Measurements from ENCODE around the gene MOB1A.
"Not testable (repeated sequence)": the region's sequence is repeated elsewhere in the genome, so short reads cannot be mapped to it uniquely, and the experiment has no call there.

Gene MOB1A

DNA sequence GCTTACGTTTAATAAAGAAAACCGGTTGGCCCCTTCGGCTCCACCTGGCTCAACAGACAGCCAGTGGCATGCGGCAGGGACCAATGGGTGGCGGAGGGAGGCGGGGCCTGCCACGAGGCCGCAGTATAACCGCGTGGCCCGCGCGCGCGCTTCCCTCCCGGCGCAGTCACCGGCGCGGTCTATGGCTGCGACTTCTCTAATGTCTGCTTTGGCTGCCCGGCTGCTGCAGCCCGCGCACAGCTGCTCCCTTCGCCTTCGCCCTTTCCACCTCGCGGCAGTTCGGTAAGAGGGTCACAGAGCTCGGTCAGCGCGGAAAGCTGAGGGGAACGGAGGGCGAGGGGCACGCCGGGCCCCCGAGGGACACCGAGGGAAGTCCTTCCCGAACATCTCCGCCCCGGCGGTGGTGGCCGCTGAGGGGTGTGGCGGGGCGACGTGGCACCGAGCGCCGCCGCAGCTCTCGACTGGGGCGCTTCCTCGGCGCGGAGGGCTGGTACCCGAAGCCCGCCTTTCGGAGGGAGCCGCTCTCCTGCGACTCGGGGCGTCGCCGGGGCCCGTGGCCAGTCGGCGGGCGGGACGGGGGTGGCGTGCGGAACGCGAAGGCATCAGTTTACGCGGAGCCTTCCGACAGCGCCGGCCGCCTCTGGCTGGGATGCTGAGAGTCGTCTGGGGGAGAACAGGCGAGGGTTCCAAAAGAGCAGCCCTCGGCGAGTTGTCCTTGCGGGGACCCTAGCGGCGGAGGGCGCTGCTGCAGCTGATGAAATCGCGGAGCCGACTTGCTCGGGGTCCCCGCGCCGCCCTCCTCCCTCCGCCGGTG lies 20.0 kb upstream of the MOB1A start, which contains the start of gene MTHFD2:
Gene MTHFD2, plus strand, starts transcription at position 155 of the 814 bp plus-strand sequence. Its CDS starts 27 bp downstream, at position 182.
- peak; percentile 94 for DNase-seq (ENCODE audit: low spot score)

GRCh38 chr2:74198023-74198460 lies 19.4 kb upstream of the MOB1A start:
- DNase-seq (ENCODE audit: low spot score): peak; percentile 49

DNA sequence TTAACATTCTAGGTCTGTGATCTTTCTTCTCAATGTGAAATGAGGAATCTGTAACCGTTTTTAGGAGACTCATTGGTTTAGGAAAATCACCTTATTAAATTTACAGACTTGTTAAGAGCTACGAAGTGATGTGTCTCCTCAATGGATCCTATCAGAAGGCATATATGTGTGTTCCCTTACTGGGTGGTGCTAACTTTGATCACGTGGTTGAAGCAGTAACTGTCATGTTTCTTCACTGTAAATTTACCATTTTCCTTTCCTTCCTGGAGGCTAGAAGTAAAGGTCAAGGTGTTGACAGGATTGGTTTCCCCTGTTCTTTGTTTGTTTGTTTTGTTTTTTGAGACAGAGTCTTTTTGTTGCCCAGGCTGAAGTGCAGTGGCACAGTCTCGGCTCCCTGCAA lies 18.4 kb upstream of the MOB1A start:
- no peak for DNase-seq (ENCODE audit: low spot score)

DNA sequence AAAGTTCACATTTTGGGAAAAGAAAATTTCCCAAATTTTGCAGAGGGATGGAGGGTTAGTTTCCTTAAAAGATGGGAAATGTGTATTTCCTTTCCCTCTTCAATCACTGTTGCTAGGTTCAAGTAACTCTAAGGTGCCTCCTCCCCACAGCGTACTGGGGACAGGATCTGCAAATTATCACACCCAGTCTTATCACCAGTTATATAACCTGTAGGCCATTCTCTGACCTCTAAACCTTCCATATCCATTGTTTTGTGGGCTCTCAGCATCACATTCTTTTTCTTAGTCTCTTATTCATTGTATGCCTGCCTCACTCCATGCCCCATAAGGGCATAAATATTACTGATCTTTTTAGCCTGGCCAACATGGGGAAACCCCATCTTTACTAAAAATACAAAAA lies 16.1 kb upstream of the MOB1A start:
- DNase-seq (ENCODE audit: low spot score): no peak

GRCh38 chr2:74191596-74192380 lies 13.1 kb upstream of the MOB1A start:
- DNase-seq (ENCODE audit: low spot score): no peak

DNA sequence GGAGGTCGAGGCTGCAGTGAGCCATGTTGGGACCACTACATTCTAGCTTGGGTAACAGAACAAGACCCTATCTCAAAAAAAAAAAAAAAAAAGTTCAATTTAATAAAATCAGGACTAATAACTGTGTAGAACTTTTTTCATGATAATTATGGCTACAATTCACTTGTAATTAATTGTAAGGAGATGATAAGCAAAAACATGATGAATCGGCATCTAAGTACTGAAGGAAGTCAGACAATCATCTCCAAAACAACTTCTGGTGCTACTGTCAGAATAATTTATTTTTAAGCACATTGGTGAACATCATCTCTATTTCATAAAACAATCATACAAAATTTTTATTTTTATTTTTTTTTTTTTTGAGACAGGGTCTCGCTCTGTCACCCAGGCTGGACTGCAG lies 10.0 kb upstream of the MOB1A start:
- no peak for DNase-seq (ENCODE audit: low spot score)

DNA sequence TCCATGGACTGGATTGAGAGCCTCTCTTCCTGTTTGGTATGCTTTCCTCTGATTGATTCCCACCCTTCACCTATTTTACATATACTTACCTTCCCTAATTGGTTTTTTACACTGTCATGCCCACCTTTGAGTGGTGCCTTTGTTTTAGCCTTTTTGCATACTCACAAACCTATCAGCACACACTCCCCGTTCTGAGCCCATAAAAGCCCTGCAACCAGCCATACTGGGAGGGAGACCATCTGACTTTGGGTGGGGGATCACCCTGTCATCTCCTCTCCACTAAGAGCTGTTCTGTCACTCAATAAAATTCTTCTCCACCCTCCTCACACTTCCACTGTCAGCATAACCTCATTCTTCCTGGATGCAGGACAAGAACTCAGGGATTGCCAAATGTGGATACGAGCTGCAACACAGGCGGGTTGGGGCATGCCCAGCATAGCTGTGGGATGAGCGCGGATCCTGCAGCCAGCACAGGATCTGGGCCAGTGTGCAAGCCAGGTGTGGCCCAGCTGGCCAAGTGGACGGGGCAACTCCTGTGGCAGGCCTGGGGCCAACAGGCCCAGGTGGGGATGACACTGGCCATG lies 9.4 kb upstream of the MOB1A start:
- no peak for DNase-seq (ENCODE audit: low spot score)

DNA sequence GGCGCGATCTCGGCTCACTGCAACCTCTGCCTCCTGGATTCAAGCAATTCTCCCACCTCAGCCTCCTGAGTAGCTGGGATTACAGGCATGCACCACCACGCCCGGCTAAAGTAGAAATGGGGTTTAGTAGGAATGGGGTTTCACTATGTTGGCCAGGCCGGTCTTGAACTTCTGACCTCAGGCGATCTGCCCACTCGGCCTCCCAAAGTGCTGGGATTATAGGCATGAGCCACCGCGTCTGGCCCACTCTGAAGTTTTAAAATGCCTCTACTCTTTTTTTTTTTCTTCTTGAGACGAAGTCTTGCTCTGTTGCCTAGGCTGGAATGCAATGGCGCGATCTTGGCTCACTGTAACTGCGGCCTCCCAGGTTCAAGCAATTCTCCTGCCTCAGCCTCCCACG lies 8.0 kb upstream of the MOB1A start:
- not testable (repeated sequence) for DNase-seq (ENCODE audit: low spot score)

GRCh38 chr2:74186038-74186437 lies 7.4 kb upstream of the MOB1A start:
- DNase-seq (ENCODE audit: low spot score): no peak

DNA sequence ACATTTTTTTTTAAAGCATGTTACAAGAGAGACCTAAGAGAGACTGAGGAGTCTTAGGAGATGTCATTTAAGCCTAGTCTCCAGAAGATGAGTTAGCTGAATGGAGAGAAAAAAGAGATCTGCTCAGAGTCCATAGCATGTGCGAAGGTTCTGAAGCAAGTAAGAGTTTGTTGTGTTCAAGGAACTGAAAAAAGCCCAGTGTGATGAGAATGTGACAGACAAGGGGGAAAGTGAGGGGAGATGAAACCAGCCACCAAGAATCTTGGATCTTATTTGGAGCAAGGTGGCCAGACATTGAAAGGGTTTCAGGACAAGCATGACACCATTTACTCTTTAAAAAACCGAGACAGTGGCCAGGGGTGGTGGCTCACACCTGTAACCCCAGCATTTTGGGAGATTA lies 5.2 kb upstream of the MOB1A start:
- no peak for DNase-seq (ENCODE audit: low spot score)

DNA sequence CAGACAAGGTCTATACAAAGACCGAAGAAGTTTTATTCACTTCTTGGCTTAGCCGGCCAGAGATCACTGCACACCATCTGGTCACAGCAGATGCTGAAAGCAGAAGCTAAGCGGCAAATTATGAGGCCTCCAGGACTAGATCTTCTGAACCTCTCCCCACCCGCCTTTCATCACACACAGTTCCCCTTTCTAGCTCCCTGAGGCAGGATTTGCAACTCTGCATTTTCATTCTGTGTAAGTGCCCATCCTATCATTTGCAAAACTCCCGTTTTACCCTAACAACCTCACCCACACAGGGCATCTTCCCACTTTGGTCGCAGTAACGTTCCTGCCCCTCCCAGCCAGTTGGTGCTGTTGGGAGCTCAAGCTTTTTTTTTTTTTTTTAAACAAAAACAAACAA lies 3.1 kb upstream of the MOB1A start:
- DNase-seq (ENCODE audit: low spot score): no peak

- DNase-seq (ENCODE audit: low spot score): peak; percentile 48
Observed at GRCh38 chr2:74179063-74179865, 585 bp upstream of the MOB1A start.

- no peak for DNase-seq (ENCODE audit: low spot score)
Observed at GRCh38 chr2:74177696-74178095, 983 bp downstream of the MOB1A start.

GRCh38 chr2:74174909-74175308 lies 3.8 kb downstream of the MOB1A start:
- DNase-seq (ENCODE audit: low spot score): no peak

DNA sequence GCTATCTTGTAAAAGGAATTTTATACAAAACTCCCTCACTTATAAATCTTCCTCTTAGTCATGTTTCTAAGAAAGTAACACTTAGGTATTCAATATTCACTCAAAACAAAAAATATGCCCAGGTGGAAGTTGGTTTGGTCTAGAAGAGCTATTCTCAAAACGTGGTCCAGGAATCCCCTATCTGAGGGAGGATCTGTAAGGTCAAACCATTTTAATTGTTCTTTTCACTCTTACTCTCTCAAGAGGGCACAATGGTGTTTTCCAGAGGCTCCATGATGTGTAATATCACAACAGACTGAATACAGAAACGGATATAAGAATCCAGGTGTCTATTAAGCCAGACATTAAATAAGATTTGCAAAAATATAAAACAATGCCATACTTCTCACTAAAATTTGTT lies 9.9 kb downstream of the MOB1A start:
- no peak for DNase-seq (ENCODE audit: low spot score)

GRCh38 chr2:74164761-74165160 lies 13.9 kb downstream of the MOB1A start:
- DNase-seq (ENCODE audit: low spot score): no peak

DNA sequence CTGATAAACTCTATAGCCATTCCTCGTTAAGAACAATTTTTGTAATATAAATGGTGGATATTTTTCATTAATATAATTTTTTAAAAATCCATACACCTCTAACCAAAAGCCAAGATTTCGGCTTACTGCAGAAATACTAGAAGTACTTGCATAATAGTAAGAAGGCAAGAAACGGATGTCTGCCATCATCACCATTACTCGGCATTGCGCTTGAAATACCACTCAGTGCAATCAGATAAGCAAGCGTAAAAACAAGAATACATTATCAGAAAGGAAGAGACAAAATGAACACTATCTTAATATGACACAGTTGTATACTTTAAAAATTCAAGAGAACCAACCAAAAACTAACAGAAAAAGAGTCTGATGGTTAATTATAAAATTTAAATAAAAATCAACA lies 15.7 kb downstream of the MOB1A start:
- DNase-seq (ENCODE audit: low spot score): no peak

DNA sequence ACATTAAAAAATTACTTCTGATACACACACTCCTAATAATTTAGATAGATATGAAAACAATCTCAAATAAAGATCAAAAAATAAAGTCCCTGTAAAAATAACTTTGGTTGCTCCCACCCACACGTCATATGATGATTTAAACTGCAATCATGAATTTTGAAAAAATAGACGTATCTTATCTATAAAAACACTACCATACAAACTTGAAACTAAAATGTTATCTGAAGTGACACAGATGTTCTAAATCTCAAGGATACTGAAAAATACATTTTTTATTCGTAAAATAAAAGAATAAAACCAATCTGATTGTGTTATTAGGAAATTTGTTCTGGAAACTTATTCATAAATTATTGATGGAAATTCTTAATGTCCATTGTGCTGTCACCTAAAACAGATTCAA lies 22.8 kb downstream of the MOB1A start:
- DNase-seq (ENCODE audit: low spot score): no peak

- DNase-seq (ENCODE audit: low spot score): no peak
Observed at GRCh38 chr2:74152954-74153353, 25.7 kb downstream of the MOB1A start.

DNA sequence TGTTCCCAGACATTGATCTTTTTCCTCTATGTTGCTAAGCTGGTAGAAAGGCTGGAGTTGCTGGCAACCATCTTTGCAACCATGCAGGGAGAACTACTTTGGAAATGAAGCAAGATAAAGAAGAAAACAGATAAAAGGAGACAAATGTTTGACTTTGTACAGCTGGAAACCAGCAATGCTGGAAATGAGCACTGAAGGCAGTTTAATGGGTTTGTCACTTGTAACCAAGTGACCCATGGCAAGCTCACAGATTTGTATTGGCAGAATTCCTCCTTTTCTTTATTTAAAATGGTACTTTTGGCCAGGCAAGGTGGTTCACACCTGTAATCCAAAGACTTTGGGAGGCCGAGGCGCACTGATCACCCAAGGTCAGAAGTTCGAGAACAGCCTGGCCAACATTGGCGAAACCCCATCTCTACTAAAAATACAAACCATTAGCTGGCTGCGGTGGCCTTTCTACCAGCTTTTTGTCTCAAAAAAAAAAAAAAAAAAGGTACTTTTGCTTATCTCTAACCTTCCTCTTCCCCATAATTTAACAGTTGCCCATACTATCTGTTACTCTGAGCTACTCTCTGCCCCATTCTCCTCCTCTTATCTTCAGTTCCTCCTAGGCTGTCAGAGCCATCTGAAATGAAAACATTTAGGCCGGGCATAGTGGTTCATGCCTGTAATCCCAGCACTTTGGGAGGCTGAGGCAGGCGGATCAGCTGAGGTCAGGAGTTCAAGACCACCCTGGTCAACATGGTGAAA lies 28.9 kb downstream of the MOB1A start:
- DNase-seq (ENCODE audit: low spot score): no peak

- no peak for DNase-seq (ENCODE audit: low spot score)
Observed at GRCh38 chr2:74149247-74149525, 29.5 kb downstream of the MOB1A start.
